GM19467 (cell line): ENCODE results near the gene TSPAN17.

ENCODE experiments used
- ATAC-seq: cut with Tn5 transposase; IDR thresholded peaks from one replicate; pipeline ENCODE4 v1.9.1; 2021; ENCODE audit warnings: mild to moderate bottlenecking, moderate library complexity; ENCODE audit not compliant: unreplicated experiment

The TSPAN17 gene

DNA sequence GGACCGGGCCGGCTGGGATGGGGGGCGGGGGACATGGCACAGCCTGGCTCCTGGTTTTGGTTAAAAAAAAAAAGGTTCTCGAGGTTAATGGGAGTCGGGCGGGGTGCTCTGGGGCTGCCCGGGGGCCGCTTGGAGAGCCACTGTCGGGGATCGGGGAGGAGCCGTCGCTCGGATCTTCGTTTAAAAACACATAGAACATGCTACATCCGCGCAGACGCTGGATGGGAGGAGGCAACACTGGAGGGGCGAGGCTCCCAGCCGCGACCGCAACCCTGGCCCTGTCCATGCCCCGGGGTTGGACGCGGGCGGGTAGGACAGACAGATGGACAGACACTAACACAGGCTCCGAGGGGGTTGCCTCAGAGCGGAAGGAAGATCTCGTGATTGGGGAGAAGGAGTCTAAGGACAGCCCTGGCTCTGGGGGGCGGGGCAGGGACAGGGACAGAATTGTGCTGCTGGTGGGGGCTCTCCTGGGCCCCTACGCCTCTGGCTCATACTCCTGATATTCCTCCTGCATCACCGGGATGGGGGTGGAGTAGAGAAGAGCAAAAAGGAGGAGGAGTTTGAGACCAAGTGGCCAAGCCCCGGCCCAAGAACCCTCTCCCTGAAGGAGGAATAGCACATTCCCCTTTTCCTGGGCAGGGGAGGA, 26.8 kb upstream of the TSPAN17 start:
- ATAC-seq: no peak

DNA sequence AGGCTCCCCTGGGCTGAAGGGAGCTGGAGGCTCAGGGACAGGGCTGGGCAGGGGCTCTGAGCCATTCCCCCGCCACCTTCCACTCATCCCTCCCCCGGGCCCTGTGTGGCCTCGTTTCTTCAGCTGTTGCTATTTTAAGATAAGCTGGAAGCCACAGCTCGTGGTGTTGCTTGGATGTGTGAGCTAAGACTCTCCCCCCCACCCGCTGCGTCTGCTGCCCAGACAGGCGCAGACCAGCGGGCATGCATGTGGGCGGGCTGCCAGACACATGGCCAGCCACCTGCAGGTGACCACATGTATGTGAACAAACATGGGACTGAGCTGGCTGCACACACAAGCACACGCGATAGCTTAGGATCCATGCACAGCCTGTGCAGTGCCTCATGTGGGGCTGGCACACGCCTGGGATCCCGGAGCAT, 25.6 kb upstream of the TSPAN17 start:
- no peak for ATAC-seq

DNA sequence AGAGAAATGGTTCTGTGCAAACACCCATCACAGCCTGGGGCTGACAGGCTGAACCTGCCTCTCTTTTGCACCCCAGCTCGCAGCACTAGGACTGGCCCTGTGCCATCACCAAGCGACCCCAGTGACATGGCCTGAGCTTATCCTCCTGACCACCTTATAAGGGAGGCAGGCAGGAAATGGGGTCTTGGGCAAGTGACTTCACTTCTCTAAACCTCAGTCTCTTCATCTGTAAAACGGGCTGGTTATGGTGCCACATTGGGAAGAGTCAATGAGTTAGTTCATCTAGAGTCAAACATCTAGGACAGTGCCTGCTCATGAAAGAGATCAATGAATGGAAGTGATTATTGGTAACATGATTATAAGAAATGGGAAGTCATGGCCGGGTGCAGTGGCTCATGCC, 23.1 kb upstream of the TSPAN17 start:
- ATAC-seq: no peak

DNA sequence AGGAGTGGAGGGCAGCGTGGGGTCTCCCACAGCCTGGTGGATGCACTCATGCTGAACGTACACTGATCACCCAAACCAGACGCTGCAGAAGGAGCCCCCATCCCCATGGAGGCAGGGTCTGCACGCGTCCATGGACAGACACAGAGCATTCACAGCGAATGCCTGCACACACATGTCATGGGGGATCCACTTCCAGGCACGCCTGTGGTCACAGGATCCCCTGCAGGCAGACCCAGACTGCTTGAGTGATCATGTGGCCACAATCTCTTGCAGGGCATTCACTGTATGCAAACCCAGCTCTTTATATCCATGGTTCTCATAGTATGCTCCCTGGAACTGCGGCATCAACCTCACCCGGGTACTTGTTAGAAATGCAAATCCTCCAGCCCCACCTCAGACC, 22.3 kb upstream of the TSPAN17 start:
- no peak for ATAC-seq

DNA sequence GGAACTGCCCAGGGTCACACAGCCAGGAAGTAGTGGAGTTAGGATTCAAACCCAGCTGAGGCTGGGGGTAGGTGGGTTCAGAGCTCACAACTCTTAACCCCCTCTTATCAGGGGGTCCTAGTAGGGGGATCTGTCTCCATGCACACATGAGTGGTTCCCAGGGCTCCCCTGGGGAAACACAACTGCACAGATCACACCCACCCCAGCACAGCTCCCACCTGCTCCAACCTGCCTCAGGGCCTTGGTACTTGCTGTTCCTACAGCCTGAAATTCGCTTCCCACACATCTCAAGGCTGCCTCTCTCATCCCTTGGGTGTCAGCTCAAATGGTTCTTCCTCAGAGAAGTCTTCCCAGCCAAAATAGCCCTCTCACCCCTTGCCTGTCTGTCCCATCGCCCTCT, 21.8 kb upstream of the TSPAN17 start:
- ATAC-seq: no peak

DNA sequence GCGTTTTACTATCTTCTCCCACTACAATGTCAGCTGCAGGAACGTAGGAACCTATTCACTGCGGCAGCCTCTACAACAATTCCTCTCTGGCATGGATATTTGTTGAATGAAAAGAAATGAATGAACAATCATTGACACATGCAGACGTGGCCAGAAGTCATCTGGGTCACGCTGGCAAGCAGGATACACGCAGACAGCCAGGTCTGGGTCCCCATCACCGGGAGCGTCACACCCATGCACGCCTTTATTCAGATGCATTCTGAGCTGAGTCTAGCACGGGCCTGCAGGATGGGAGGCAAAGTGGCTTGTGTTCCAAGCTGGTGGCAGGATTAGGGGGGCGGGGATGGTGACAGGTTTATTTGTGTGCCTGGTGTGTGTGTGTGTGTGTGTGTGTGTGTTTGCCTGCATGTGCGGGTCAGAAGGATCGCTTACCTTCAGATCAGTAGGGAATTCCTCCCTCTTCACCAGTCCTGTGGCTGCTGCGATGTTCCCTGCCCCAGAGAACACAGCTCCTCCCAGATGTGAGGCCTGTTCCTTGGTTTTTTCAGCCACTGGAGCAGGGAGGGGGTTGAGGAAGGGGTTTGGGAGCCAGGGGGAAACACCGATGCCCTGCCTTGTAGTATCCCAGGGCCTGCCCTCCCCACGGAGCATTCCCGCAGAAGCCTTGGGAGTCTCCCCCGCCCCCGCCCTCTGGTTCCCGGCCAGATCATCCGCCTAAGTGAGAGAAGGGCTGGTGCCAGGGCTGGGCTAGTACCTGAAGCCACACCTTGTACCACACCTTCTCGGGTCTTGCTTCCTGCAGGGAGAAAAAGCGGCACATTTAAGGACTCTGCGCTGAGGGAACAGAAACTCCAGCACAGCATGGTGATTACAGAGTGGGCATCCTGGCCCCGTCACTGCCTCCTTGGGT, 21.1 kb upstream of the TSPAN17 start:
- ATAC-seq: no peak

DNA sequence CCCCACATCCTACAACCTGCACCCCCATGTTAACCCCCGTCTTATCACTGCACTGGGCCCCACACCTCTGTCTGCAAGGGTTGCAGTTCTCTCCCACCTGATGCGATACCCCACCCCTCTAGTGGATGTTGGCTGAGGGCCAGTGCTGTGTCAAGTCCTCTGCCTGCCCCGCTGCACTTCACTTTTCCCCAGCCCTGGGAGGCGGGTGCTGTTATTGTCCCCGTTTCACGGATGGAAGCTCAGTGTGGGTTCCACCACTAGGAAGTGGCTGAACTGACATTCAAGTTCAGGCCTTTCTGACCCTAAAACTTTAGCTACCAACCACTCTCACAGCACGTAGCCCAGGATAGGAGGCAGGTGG, 20.4 kb upstream of the TSPAN17 start:
- no peak for ATAC-seq

DNA sequence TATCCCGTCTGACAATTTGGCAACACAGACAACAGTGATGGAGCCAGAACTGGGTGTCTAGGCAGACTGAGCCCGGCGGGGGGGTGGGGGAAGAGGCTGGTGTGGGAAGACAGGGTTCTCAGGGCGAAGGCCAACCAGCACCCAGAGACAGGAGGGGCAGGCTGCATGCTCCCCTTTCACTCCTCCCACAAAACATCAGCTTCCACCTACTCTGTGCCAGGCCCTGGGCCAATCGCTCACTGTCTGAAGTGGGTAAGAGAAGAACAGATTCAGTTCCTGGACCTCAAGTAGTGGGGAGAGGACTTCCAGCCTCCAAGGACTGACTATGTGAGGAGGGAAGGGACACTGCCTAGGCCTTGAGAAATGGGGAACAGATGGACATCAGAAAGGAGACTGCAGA, 19.7 kb upstream of the TSPAN17 start:
- no peak for ATAC-seq

DNA sequence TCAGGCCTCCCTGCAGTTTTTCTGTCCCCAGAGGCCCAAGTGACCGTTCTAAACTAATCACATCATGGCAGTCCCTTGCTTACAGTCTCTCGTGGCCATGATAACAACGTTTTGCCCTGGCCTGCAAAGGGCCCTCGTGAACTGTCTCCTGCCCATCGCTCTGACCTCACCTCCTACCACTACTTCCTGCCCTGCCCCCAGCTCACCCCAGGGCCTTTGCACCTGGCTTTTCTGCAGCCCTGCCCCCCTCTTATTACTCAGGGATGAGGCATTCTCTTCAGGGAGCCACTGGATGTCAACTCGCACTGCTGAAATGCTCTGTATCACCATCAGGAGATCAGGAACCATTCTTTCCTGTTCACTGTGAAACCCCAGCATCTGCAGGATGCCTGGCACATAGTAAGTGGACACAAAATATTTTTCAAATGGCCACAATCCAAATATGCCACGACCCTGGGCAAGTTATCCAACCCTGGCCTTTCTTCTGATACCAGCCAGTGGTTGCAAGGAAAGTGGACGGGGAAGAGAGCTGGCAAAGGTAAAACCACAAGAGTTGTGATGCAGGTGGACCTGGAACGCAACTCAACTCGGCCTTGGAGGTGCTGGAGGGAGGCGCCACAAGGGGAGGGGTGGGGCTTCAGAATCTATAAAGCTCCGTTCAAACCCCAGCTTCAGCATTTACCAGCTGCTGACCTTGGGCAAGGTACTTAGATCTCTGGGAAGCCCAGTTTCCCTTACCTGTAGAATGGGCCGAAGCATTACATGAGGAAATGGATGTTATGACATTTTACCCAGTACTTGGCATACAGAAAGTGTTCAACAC, 18.7 kb upstream of the TSPAN17 start:
- ATAC-seq: no peak

DNA sequence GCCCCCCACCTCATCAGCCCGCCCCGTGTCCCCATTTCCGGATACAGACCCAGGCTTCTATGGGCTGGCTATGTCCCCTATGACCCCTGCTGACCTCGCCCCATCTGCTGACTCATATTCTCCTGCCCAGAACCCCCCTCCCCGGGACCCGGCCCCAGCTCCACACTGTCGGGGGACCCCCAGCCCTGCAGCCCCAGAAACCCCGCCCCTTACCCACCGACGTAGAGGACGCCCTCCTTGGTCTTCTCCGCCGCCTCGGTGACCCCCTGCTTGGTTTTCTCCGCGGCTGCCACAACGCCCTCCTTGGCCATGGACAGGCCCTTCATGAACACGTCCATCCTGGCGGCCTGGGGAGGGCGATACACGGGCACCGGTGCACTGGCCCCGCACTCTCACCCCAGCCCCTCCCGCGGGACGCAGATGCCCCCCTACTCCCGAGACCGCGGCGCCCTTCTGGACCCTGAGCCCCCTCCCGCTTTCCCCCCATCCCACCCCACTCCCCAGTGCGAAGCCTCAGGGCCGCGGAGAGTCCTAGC, 17.9 kb upstream of the TSPAN17 start:
- ATAC-seq: no peak

DNA sequence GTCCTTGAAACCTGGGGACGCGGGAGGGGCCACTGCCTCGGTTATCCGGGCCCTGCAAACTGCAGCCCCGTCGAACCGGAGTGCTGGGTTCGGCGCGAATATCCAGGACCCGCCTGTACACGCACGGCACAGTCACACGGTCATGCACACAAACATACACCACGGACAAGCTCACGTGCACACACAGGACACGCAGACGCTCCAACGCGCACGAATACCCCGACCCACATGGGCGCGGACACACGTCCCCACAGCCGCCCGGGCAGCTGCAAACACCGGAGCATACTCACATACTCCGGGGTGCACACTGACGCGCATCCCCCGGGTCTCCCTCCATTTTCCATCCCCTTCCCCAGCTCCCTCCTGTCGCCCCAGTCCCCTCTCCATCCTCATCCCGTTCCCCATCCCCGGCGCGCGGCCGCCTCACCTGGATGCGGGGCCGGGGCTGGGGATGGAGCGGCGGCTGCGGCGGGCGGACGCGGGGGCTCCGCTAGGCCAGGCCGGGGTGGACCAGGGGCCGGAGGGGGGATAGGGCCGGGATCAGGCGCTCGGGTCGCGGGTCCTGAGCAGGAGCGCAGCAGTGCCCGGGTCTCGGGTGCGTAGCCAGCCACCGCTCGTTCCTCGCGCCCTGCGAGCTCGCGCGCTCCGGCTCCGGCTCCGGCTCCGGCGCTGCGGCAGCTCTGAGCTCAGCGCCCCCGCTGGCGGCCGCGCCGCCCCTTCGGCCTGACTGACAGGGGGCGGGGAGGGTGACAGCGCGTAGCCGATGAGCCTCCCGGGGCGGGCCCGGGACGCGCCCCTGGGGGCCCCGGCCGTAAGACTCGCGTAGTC, 17.2 kb upstream of the TSPAN17 start, which contains the start of the genes EIF4E1B and SNCB:
TSS of gene EIF4E1B (plus strand) at position 823 of the 828 bp plus-strand sequence. CDS start 12,113 bp downstream, outside the sequence.
TSS of gene SNCB (minus strand) at position 682 of the 828 bp plus-strand sequence. CDS start 880 bp downstream, outside the sequence.
- no peak for ATAC-seq

DNA sequence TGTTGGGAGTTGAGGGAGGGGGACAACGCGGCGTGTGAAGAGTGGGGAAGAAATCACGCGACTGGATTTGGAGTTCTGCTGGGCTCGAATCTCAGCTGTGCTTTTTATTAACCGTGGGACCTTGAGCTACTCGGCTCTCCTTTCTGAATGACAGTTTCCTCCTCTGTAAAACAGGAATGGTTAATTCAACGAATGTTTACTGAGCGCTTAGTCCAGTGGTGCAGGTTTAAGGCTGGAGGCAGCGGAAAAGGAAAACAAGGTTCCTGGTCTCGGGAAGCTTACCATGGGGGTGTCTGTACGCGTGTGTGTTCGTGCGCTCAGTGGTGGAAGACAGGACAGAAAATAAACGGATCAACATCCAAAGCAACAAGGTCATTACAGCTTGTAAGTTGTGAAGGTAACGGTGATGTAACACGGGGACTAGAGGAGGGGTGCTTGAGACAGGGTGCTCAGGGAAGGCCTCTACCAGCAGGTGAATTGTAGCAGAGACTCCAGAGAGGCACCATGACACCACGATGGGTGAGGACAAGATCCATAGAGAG, 16.5 kb upstream of the TSPAN17 start:
- ATAC-seq: no peak

DNA sequence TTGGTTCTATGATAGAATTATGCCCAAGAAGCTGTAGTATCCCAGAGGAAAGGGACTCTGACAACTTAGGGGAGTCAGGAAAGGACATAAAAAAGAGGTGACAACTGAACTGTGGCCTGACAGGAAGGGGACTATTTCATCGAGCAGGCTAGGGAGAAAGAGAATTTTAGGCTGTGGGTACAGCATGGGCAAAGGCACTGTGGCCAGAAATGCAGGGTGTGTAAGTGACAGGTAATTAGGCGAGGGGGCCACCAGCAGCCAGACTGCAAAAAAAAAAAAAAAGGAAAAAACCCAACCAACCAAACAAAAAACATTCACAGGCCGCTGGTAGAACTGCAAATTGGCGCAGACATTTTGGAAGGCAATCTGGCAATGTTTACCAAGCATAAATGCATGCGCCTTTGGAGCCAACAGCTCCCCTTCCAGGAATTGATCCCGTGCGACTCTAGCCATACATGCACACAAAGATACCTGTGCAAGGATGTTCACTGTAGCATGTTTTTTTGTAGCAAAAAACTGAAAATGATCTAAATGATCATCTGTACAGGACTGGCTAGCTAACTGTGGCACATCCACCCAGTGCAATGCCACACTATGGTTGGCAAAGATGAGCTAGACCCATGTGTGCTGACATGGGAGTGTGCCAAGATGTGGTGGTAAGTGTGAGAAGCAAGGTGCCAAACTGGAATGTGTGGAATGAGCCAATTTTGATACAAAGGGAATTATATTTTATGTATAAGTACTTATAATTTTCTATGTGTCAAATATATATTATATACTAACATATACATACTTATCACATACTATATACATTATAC, 15.7 kb upstream of the TSPAN17 start:
- no peak for ATAC-seq

DNA sequence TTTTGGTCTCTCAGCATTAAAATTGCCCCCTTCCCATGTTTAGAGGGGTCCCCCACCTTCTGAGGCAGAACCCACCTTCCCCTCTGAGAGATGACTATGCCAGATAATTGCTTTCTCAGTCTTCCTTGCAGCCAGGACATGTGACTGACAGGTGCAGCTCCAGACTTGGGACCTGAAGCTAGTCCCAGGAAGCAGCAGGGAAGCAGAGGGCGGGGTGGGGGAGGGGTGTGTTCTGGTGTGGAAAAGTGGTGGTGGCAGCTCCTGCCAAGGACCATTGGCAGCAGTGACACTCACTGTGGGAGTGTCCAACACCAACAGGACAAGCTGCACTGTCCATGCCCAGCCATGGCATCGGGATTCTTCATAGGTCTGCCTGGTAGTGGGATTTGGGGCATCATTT, 14.5 kb upstream of the TSPAN17 start:
- no peak for ATAC-seq

DNA sequence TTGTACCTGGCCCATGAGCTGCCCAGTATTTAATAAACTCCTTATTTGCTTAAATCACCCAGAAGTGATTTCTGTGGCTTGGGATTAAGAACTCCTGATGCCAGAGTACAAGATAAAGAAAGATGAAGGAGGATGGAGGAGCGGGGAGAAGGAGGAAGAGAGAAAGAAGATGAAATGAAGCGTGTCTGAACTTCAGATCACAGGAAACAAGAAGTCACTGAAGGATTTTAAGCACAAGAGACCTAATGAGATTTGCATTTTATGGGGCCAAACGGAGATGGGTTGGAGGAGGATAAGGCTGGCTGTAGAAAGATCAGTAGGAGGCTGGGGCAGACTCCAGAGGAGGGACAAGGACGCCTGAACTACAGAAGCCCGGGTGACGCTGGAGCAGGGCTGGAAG, 13.7 kb upstream of the TSPAN17 start:
- no peak for ATAC-seq

DNA sequence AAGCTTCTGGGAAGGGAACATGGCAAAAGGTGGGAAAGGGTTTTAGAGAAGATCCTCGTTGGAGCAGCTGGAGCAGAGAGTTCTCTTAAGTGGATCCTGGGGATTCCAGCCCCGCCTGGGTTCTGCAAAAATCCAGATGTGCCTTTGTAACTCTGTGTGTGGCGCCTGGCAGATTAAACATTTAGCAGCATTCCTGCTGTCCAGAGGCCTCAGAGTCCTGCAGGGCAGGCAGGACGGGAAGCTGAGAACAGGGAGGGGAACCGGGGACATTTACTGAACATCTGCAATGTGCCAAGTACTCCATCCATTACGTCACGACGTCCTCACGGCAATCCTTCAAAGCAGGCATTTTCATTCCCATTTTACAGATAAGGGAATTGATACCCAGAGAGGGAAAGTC, 10.9 kb upstream of the TSPAN17 start:
- ATAC-seq: no peak

DNA sequence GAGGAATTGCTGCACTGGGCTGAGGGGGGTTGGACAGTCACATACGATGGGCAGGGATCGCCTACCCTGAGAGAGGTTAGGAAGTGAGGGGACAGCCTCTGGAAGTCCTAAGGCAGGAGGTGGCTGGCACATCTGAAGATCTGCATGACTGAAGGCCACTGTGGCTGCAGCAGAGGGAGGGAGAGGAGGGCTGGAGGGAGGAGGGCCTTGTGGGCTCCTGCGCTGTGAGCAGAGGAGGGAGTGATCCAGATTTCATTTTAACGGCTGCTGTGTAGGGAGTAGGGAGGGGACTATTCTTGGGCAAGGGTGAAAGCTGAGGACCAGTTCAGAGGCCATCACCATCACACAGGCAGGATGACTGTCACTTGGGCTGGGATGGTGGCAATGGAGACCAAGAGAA, 9.7 kb upstream of the TSPAN17 start:
- ATAC-seq: no peak

DNA sequence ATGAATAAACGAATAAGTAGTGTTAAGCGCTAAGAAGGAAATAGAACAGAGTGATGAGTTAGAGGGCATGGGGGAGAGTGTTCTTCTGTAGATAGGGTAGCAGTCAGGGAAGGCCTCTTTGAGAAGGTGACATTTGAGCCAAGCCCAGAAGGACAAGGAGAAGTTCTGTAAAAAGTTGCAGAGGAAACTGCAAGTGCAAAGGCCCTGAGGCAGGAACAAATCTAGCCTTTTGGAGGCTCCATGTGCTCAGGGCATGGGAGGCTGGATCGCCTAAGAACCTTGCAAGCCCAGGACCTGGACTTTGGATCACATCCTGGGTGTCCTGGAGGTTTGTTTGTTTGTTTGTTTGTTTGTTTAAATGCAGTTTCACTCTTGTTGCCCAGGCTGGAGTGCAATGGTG, 8.8 kb upstream of the TSPAN17 start:
- no peak for ATAC-seq

DNA sequence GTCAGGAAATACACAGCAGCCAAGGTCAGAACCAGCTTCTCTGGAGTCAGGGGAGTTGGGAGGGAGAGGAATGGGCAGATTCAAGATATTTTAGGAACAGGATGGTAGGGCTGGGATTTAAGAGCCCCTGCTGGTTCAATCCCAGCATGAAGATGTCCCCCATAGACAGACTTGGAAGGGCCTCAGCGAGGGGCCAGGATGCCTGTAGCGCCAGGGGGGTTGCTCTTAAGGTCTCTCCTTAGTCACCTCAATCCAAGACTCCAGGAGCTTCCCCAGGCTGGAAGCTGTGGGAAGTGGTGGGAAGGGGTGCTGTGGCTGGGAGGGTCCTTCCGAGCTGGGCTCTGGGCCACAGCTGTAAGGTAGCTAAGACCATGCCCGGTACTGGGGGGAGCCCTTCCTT, 8.1 kb upstream of the TSPAN17 start:
- ATAC-seq: no peak
